HG03378 (cell line): ENCODE data around the gene ANAPC5.
"Not testable (repeated sequence)": the region's sequence is repeated elsewhere in the genome, so short reads cannot be mapped to it uniquely, and the experiment has no call there.

Source experiments
- ATAC-seq: cut with Tn5 transposase; IDR thresholded peaks from one replicate; pipeline ENCODE4 v1.9.1; 2021; ENCODE audit warnings: mild to moderate bottlenecking, moderate library complexity; ENCODE audit not compliant: unreplicated experiment

Gene ANAPC5, protein sequence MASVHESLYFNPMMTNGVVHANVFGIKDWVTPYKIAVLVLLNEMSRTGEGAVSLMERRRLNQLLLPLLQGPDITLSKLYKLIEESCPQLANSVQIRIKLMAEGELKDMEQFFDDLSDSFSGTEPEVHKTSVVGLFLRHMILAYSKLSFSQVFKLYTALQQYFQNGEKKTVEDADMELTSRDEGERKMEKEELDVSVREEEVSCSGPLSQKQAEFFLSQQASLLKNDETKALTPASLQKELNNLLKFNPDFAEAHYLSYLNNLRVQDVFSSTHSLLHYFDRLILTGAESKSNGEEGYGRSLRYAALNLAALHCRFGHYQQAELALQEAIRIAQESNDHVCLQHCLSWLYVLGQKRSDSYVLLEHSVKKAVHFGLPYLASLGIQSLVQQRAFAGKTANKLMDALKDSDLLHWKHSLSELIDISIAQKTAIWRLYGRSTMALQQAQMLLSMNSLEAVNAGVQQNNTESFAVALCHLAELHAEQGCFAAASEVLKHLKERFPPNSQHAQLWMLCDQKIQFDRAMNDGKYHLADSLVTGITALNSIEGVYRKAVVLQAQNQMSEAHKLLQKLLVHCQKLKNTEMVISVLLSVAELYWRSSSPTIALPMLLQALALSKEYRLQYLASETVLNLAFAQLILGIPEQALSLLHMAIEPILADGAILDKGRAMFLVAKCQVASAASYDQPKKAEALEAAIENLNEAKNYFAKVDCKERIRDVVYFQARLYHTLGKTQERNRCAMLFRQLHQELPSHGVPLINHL

DNA sequence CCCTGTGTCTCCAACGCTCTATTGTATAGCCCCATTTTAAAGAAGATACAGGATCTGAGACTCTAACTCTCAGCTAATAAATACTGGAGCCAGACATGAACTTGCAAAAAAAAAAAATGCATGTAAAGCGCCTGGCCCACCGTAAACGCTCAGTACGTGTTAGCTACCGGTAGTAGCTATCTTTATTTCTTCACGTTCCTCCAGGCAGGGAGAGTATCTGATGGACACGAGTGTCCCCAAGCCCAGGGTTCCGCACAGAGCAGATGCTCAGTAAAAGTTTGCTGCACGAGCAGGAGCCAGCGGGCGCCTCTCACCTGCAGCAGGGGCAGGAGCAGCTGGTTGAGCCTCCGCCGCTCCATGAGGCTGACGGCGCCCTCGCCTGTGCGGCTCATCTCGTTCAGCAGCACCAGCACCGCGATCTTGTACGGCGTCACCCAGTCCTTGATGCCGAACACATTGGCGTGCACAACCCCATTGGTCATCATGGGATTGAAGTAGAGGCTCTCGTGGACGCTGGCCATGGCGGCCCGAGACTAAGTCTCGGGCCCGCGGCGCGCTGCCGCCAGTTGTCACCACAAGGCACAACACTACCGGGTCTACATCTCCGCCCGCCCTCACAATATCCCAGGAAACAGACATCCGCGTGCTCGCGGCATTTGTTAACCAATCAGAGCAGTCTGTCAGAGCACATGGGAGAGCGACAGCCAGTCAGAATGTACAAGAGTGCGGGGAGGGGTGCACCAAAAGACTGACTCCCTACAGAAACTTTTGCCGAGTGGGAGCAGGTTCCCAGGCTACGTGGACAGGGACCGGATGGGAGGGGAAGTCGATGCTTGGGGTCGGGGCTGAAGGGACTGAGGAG is at the start of gene ANAPC5:
Gene ANAPC5, minus strand, starts transcription at position 592 of the 862 bp plus-strand sequence. Its CDS starts 71 bp downstream, at position 521.
- peak; percentile 98 for ATAC-seq

- ATAC-seq, result peak; percentile 53
Observed at GRCh38 chr12:121400332-121401139, 48.3 kb upstream of the ANAPC5 start.

DNA sequence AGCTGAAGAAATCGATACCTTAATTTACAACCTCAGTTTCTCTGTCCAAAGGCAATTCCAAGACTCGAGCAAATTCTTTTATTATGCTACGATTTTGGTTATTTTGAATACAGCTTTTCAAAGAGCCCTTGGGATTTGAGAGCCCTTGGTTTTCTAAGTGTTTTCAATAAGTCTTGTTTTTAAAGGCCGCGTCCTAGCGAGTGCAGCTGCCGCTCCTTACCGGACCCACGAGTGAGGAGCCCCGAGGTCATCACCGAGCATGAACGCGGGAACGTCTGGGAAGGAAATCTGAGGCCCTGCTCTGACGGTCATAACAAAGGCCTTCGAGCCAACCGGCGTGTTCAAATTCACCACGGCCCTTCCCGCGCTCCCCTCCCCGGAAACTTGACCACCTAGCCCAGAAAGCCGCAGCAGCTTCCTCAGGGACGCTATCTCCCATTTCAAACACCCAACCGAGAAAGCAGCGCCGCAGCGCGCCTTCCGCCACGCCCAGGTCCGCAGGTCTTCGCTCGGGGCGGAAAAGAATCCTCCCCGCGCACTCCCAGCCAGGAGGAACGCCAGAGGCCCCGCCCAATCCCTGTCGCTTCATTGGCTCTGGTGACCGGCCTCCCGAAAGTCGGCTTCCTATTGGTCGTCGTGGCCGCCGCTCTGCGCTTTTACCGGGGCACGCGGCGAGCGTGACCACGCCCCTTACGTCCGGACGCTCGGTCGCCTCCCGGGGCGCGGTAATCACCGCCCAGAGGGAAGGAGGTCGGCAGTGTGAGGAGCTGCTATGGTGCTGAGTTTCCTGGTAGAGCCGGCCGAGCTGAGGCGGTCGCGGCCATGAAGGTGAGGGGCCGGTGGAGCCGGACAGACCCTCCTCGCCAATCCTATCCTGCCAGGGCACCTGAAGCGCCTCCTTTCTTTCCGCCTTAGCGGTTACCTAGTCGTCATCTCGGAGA is 47.5 kb upstream of the ANAPC5 start, which contains the start of gene RNF34:
Gene RNF34, plus strand, starts transcription at position 728 of the 941 bp plus-strand sequence. Its CDS starts 95 bp downstream, at position 823.
- peak; percentile 83 for ATAC-seq

DNA sequence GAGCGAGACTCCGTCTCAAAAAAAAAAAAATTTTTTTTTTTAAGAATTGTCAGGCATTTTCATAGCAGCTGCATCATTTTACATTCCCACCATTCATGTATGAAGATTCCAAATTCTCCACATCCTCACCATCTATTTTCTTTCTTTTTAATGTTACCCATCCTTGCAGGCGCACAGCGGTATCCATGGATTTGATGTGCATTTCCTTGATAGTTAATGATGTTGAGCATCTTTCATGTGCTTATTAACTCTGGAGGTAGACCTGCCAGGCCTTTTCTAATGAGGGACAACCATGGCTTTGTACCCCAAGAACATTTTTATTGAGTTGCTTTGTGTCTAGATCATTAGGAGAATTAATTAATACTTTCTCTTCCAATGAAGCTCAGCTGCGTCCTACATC is 46.1 kb upstream of the ANAPC5 start:
- ATAC-seq, result no peak

DNA sequence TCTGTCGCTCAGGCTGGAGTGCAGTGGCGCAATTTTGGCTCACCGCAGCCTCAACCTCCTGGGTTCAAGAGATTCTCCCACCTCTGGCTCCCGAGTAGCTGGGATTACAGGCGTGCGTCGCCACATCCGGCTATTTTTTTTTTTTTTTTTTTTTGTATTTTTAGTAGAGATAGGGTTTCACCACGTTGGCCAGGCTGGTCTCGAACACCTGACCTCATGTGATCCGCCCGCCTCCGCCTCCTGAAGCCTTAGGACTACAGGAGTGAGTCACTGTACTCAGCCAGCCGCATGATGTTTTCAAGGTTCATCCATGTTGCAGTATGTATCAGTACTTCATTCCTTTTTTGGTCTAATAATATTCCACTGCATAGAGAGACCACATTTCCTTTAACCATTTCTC is 45.3 kb upstream of the ANAPC5 start:
- ATAC-seq, result no peak

DNA sequence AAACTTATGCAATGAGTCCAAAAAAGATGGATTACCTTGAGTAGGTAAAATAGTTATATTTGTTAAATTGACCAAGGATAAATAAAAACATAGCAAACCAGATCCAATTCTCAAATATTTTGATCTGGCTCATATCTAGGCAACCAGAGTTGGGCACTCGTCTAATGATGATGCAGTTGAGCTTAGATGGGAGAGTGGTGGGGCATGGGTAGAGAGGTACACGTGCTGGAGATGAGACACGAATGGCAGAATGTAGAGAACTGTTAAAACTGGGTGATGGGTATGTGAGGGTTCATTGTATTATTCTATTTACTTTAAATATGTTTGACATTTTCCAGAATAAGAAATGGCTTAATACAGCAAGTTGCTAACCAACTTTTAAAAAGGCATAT is 40.1 kb upstream of the ANAPC5 start:
- ATAC-seq, result no peak

- ATAC-seq, result no peak
Observed at GRCh38 chr12:121391619-121392324, 39.6 kb upstream of the ANAPC5 start.

- no peak for ATAC-seq
Observed at GRCh38 chr12:121390856-121391255, 38.6 kb upstream of the ANAPC5 start.

DNA sequence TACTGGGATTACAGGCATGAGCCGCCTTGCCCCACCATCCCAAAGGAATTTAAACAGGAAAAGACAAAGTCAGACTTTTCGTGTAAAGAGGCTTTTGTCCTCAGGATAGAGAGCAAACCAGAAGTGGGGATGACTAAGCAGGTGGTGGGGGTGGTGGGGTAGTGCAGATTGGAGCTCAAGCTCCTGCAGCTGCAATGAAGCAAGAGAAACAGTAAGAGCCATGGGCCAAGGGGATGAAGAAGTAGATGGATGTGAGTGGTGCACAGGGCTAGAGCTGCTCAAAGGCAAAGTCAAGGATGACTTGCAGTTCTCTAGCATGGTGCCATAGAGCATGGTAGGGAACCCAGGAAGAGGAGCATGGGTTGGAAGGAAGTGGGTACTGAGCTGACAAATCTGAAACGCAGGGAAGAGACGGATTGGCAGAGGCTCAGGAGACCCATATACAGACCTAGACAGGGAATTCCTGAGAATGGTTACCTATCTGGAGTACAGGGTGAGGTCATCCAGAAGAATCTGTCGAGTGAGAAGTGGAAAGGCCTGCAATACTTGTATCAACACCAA is 36.3 kb upstream of the ANAPC5 start:
- ATAC-seq, result no peak

DNA sequence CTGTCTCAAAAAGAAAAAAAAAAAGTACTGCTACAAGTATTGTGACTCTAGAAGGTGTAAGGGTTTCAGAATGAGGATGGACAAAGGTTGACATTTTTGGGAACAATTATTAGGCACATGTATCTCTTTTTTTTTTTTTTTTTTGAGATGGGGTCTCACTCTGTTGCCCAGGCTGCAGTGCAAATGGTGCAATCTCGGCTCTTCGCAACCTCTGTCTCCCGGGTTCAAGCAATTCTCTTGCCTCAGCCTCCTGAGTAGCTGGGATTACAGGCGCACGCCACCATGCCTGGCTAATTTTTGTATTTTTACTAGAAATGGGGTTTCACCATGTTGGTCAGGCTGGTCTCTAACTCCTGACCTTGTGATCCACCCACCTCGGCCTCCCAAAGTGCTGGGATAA is 32.7 kb upstream of the ANAPC5 start:
- ATAC-seq, result not testable (repeated sequence)

DNA sequence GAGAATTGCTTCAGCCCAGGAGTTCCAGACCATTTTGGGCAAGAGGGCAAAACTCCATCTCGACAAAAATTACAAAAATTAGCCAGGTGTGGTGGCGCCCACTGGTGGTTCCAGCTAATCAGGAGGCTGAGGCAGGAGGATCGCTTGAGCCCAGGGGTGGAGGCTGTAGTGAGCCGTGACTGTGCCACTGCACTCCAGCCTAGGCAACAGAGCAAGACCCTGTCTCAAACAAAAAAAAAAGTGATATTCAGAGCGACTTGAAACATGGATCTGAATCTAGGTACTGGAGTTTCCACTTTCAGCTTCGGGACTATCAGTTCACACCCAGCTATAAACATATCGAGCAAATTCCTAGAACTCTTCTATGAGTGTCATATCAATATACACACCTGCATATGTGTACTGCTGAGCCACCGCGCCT is 31.4 kb upstream of the ANAPC5 start:
- no peak for ATAC-seq

DNA sequence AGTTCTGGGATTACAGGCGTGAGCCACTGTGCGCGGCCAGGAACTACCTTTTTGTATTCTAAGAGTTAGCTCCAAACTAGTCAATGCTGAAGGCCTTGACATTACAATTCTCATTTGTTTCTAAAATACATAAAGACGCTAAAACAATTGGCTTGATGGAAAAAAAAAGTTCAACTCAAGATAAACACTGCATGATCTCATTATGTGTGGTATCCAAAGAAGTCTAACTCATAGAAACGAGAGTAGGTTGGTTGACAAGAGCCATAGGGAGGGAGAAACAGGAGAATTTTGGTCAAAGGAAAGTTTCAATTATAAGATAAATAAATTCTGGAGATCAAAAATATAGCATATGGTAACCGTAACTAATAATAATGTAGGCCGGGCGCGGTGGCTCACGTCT is 27.7 kb upstream of the ANAPC5 start:
- no peak for ATAC-seq

DNA sequence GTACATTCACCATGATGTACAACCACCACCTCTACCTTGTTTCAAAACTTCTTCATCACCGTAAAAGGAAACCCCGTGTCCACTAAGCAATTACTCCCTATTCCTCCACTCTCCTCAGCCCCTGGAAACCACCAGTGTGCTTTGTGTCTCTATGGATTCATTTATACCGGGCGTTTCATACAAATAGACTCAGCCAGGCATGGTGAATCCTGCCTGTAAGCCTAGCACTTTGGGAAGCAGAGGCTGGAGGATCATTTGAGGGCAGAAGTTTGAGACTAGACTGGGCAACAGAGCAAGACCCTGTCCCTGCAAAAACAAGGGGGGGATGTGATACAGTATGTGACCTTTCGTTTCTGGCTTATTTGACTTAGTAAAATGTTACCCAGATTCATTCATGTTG is 26.5 kb upstream of the ANAPC5 start:
- no peak for ATAC-seq

- no peak for ATAC-seq
Observed at GRCh38 chr12:121376754-121377697, 24.8 kb upstream of the ANAPC5 start.

- not testable (repeated sequence) for ATAC-seq
Observed at GRCh38 chr12:121374945-121375584, 22.9 kb upstream of the ANAPC5 start.

DNA sequence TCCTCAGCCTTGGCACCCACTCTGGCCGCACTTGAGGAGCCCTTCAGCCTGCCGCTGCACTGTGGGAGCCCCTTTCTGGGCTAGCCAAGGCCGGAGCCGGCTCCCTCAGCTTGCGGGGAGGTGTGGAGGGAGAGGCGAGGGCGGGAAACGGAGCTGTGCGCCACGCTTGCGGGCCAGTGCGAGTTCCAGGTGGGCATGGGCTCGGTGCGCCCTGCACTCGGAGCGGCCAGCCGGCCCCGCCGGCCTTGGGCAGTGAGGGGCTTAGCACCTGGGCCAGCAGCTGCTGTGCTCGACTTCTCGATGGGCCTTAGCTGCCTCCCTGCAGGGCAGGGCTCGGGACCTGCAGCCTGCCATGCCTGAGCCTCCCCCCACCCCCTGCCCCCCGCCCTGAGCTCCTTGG is 22.1 kb upstream of the ANAPC5 start:
- ATAC-seq, result not testable (repeated sequence)

GRCh38 chr12:121373755-121374154 is 21.5 kb upstream of the ANAPC5 start:
- no peak for ATAC-seq
